ENCODE results near the gene HINFP. TPM values are rescaled to one million over a fixed set of nuclear protein-coding genes. Genes with fewer than 3 reads are reported as not detected.
A peak's percentile ranks its signal among the peaks of the same experiment; 100 is the strongest.

HINFP gene
- total and polyA plus RNA-seq, 9 of the 15 experiments (the other 6 are each of a cell fraction or from before 2014, with no cell fraction given) = 13.8 to 34.1 (median 22.5) TPM

DNA sequence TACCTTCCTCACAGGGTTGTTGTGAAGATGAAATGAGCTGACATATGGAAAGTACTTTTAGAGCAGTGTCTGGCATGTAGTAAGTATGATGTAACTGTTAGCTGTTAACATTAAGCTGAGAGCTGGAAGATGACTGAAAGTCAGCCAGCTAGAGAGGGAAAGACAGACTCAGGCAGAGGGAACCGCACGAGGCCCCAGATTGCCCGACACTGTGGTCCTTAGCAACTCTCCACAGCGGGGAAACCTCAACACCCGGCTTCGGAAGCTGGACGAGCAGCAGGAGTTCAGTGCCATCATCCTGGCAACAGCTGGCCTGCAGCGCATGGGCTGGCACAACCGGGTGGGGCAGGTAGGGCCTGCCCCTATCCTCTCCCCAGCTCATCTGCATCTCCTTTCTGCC, 30.2 kb upstream of the HINFP start (continued):
- TF ChIP-seq CBFA2T2 (conservative IDR thresholded peaks at IDR 0.05) (no peak), RHOXF2B (CRISPR knock-in tag; conservative IDR thresholded peaks at IDR 0.05) (no peak), KDM2B (CRISPR knock-in tag; IDR thresholded peaks at IDR 0.05) (no peak), SUPT5H (IDR thresholded peaks at IDR 0.05) (0 out of 2 replicates have a peak, but pooled peaks have one; percentile 11), ZSCAN29 (IDR thresholded peaks at IDR 0.05) (no peak), ZNF175 (CRISPR knock-in tag; IDR thresholded peaks at IDR 0.05; ENCODE audit: low read depth) (no peak), HMBOX1 (IDR thresholded peaks at IDR 0.05) (no peak), POLR2A (conservative IDR thresholded peaks at IDR 0.05) (peak; percentile 32; the same call in 1 of the 2 replicates), SREBF2 (CRISPR knock-in tag; IDR thresholded peaks at IDR 0.05) (no peak), CREBBP (IDR thresholded peaks at IDR 0.05; ENCODE audit: low read depth, low read length) (no peak), SRF (CRISPR knock-in tag; IDR thresholded peaks at IDR 0.05) (no peak), PHB (CRISPR knock-in tag; IDR thresholded peaks at IDR 0.05) (0 out of 2 replicates have a peak, but pooled peaks have one; percentile 27), AFF4 (CRISPR knock-in tag; IDR thresholded peaks at IDR 0.05) (no peak), ZNF212 (CRISPR knock-in tag; IDR thresholded peaks at IDR 0.05) (no peak), THRB (CRISPR knock-in tag; conservative IDR thresholded peaks at IDR 0.05) (no peak)
- TF ChIP-seq, protein P1, sequence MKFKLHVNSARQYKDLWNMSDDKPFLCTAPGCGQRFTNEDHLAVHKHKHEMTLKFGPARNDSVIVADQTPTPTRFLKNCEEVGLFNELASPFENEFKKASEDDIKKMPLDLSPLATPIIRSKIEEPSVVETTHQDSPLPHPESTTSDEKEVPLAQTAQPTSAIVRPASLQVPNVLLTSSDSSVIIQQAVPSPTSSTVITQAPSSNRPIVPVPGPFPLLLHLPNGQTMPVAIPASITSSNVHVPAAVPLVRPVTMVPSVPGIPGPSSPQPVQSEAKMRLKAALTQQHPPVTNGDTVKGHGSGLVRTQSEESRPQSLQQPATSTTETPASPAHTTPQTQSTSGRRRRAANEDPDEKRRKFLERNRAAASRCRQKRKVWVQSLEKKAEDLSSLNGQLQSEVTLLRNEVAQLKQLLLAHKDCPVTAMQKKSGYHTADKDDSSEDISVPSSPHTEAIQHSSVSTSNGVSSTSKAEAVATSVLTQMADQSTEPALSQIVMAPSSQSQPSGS (CRISPR knock-in tag; IDR thresholded peaks at IDR 0.05) = no peak
- TF ChIP-seq, protein P2, sequence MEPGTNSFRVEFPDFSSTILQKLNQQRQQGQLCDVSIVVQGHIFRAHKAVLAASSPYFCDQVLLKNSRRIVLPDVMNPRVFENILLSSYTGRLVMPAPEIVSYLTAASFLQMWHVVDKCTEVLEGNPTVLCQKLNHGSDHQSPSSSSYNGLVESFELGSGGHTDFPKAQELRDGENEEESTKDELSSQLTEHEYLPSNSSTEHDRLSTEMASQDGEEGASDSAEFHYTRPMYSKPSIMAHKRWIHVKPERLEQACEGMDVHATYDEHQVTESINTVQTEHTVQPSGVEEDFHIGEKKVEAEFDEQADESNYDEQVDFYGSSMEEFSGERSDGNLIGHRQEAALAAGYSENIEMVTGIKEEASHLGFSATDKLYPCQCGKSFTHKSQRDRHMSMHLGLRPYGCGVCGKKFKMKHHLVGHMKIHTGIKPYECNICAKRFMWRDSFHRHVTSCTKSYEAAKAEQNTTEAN (CRISPR knock-in tag; IDR thresholded peaks at IDR 0.05) = no peak
- TF ChIP-seq, protein P3, sequence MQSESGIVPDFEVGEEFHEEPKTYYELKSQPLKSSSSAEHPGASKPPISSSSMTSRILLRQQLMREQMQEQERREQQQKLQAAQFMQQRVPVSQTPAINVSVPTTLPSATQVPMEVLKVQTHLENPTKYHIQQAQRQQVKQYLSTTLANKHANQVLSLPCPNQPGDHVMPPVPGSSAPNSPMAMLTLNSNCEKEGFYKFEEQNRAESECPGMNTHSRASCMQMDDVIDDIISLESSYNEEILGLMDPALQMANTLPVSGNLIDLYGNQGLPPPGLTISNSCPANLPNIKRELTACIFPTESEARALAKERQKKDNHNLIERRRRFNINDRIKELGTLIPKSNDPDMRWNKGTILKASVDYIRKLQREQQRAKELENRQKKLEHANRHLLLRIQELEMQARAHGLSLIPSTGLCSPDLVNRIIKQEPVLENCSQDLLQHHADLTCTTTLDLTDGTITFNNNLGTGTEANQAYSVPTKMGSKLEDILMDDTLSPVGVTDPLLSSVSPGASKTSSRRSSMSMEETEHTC (IDR thresholded peaks at IDR 0.05) = no peak
